Fibroblast of the aortic adventitia (primary cell): Measurements from ENCODE around the gene TESK1. TPM values are rescaled to one million over a fixed set of nuclear protein-coding genes. Genes with fewer than 3 reads are reported as not detected.

ENCODE experiments used
- DNase-seq: peaks from one replicate; pipeline ENCODE4 v3.0.0-alpha.2; 2010; ENCODE audit warnings: low read depth
- H3K4me3 ChIP-seq: 2 replicates; pipeline ENCODE4 v1.5.1; 2011; ENCODE audit warnings: low read depth, mild to moderate bottlenecking, control low read depth, low read length, moderate library complexity
- total RNA-seq: library from RNA; depleted of rRNA; stranded (reverse); fragments of >200 nt; gene quantifications from 2 replicates; pipeline ENCODE4 v1.2.3, GENCODE V29; 2012; ENCODE audit warnings: low replicate concordance
- TF ChIP-seq, protein P1 (sequence below): IDR thresholded peaks from 2 replicates; pipeline ENCODE4 v1.5.1; 2011; ENCODE audit warnings: mild to moderate bottlenecking, low read length, control low read depth, inconsistent platforms; ENCODE audit not compliant: insufficient read depth

TESK1 gene, protein sequence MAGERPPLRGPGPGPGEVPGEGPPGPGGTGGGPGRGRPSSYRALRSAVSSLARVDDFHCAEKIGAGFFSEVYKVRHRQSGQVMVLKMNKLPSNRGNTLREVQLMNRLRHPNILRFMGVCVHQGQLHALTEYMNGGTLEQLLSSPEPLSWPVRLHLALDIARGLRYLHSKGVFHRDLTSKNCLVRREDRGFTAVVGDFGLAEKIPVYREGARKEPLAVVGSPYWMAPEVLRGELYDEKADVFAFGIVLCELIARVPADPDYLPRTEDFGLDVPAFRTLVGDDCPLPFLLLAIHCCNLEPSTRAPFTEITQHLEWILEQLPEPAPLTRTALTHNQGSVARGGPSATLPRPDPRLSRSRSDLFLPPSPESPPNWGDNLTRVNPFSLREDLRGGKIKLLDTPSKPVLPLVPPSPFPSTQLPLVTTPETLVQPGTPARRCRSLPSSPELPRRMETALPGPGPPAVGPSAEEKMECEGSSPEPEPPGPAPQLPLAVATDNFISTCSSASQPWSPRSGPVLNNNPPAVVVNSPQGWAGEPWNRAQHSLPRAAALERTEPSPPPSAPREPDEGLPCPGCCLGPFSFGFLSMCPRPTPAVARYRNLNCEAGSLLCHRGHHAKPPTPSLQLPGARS
- 13.3 and 21.3 TPM in 2 replicates for total RNA-seq

- peak; percentile 37 for DNase-seq
- TF ChIP-seq, protein P1, sequence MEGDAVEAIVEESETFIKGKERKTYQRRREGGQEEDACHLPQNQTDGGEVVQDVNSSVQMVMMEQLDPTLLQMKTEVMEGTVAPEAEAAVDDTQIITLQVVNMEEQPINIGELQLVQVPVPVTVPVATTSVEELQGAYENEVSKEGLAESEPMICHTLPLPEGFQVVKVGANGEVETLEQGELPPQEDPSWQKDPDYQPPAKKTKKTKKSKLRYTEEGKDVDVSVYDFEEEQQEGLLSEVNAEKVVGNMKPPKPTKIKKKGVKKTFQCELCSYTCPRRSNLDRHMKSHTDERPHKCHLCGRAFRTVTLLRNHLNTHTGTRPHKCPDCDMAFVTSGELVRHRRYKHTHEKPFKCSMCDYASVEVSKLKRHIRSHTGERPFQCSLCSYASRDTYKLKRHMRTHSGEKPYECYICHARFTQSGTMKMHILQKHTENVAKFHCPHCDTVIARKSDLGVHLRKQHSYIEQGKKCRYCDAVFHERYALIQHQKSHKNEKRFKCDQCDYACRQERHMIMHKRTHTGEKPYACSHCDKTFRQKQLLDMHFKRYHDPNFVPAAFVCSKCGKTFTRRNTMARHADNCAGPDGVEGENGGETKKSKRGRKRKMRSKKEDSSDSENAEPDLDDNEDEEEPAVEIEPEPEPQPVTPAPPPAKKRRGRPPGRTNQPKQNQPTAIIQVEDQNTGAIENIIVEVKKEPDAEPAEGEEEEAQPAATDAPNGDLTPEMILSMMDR = no peak
- H3K4me3 ChIP-seq = peak within 1 kb of the TSS; percentile 72
Observed at GRCh38 chr9:35604578-35605350, at the start of gene TESK1. Gene TESK1 (plus strand): TSS chr9:35605262. CDS start chr9:35605620, 358 bp downstream.

- DNase-seq = no peak
- H3K4me3 ChIP-seq = no peak overlapping the region
- TF ChIP-seq, protein P1 = no peak
Observed at GRCh38 chr9:35555881-35556280, 49.2 kb upstream of the TESK1 start.

DNA sequence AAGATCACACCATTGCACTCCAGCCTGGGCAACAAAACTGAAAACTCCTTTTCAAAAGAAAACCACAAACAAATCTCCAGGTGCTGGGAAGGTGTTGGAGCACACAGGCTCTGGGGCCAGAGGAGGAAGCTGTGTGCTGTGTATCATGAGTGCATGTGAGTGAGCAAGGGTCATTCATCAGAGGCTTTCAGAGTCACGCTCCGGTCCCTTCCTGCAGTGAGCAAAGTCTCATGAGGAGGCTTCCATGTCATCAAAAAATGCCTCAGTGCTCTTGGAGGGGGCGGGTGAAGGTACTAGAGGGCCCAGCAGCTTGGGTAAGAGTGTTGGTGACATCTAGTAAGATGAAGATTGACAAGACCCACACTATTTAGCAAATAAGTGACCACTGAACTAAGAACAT, 48.3 kb upstream of the TESK1 start:
- no peak overlapping the region for H3K4me3 ChIP-seq
- DNase-seq = no peak
- TF ChIP-seq, protein P1 = no peak

DNA sequence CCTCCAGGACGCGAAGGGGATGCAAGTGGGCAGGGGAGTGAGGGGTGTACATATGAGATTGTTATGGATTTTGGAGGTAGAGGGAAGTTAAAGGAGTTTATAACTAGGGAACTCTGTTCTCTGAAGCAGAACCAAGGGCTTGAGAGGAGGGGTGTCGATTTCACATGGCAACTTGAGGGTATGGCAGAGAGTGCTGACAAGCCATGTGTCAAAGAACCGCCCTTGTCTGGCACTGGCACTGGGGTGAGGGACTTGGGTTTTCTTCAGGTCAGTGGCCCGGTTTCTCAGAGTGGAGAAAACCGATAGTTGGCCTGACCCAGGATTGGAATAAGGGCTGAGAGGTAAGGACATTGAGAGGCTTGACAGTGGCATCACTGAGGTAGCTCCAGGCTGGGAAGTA, 47.7 kb upstream of the TESK1 start:
- H3K4me3 ChIP-seq = no peak overlapping the region
- no peak for DNase-seq
- TF ChIP-seq, protein P1 = no peak

DNA sequence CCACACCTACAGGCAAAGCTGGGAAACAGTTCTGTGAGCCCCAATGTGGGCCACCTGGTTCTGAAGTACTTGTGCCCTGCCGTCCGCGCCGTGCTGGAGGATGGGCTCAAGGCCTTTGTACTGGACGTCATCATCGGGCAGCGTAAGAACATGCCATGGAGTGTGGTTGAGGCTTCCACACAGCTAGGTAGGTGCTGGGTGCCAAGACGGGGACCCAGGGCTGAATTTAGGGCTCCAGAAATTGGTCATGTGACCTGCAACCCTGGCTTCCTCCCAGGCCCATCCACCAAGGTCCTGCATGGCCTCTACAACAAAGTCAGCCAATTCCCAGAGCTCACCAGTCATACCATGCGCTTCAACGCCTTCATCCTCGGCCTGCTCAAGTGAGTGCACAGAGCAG, 46.9 kb upstream of the TESK1 start:
- TF ChIP-seq, protein P1 = no peak
- H3K4me3 ChIP-seq = no peak overlapping the region
- DNase-seq = no peak

- DNase-seq = no peak
- TF ChIP-seq, protein P1 = no peak
- no peak overlapping the region for H3K4me3 ChIP-seq
Observed at GRCh38 chr9:35559792-35560530, 45.1 kb upstream of the TESK1 start.
